Measurements from ENCODE around the gene LRRC51. TPM values are rescaled to one million over a fixed set of nuclear protein-coding genes. Genes with fewer than 3 reads are reported as not detected.

The LRRC51 gene
- total and polyA plus RNA-seq, 2 of the 4 experiments (the other 2 are of a cell fraction), result 5.3 to 5.6 TPM

DNA sequence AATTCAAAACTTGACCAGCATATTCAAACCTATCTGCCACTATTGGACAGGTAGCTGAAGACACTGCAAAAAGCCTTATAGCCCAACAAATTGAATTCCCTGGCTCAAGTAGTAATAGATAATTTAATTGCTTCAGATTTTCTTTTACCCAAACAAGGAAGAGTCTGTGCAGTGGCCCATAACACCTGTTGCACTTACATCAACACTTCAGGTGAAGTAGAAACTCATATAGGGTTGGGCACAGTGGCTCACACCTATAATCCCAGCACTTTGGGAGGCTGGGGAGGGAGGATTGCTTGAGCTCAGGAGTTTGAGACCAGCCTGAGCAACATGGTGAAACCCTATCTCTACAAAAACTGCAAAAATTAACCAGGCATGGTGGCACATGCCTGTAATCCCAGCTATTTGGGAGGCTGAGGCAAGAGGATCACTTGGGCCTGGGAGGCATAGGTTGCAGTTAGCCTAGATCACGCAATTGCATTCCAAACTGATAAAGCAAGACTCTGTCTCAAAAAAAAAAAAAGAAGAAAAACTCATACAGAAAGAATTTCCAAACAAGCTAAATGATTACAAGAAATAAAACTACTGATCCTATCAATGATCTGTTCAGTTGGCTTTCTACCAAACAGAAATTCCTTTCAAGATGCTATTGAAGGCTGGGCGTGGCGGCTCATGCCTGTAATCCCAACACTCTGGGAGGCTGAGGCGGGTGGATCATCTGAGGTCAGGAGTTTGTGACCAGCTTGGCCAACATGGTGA, 64.3 kb downstream of the LRRC51 start:
- ChIA-PET POLR2A (ENCODE audit: unreplicated experiment) (interaction anchor here (1.1 kb wide), 1 partner anchor 107 kb away, joined by 4 read pairs; no protein-coding TSS in a partner anchor), CTCF (interaction anchor here (0.6 to 2.2 kb wide), 11 partner anchors 12 to 287 kb away, joined by 3 to 21 read pairs (median 3); partner anchors contain the start of genes ANAPC15 and RNF121)
- dilution Hi-C loops (cut with HindIII; ENCODE audit: low sequenced_read_pairs, unreplicated experiment), result no loop called here
- ATAC-seq (ENCODE audit: low read depth), result peak; percentile 54
- peak overlapping the region; percentile 73 for H2BK20ac ChIP-seq (ENCODE audit: low read depth, low read length)
- peak overlapping the region; percentile 82 for H4K91ac ChIP-seq (ENCODE audit: insufficient read depth, low read depth, low read length)
- H3K79me1 ChIP-seq (ENCODE audit: low read depth in 1 of 2, low read length in 2 of 2), result no peaks in the 10 kb centered on the region
- H2BK120ac ChIP-seq (ENCODE audit: low read depth, low read length), result peak overlapping the region; percentile 94
- peaks cover 6% of the 10 kb centered on the region for H3K9me1 ChIP-seq (ENCODE audit: insufficient read depth, low read length)
- H3K56ac ChIP-seq (ENCODE audit: extremely low read depth, insufficient read depth, low read length), result peak overlapping the region; percentile 36; the same call in 1 of the 2 replicates
- H2BK15ac ChIP-seq (ENCODE audit: low read depth, low read length), result peak overlapping the region; percentile 76; the same call in 1 of the 3 replicates
- H3K27ac ChIP-seq (ENCODE audit: insufficient read depth, low read length), result peak overlapping the region; percentile 74; the same call in 1 of the 2 replicates
- peak overlapping the region; percentile 55 to 81; a peak in 3 of 4 replicates for H4K8ac ChIP-seq (ENCODE audit: low read depth in 2 of 2, low read length in 2 of 2)
- H3K9ac ChIP-seq (ENCODE audit: low read depth, low read length), result no peak overlapping the region
- H3K14ac ChIP-seq (replicated peaks; ENCODE audit: low read depth, low read length), result peak overlapping the region; percentile 43; the same call in 1 of the 2 replicates
- peak; percentile 87 for DNase-seq
- no peaks in the 10 kb centered on the region for H3K36me3 ChIP-seq (ENCODE audit: control insufficient read depth, insufficient read depth, low read length)
- no peaks in the 10 kb centered on the region for H3K9me3 ChIP-seq (ENCODE audit: control insufficient read depth, insufficient read depth, low read length)
- H4K20me1 ChIP-seq (ENCODE audit: insufficient read depth, low read length), result no peaks in the 10 kb centered on the region
- no peak overlapping the region for H3K4me3 ChIP-seq (ENCODE audit: insufficient read depth, low read depth, low read length)
- peak overlapping the region; percentile 64 for H4K5ac ChIP-seq (ENCODE audit: low read depth, low read length)
- H2BK5ac ChIP-seq (ENCODE audit: low read depth, low read length, poor library complexity, severe bottlenecking), result peak overlapping the region; percentile 84
- intact Hi-C loops (cut with micrococcal nuclease), result loop anchor here (1.0 to 2.0 kb wide), 2 partner anchors 64 to 120 kb away; partner anchors contain the start of genes LRRC51 and NUMA1
- no peak overlapping the region for H2AFZ ChIP-seq (replicated peaks; ENCODE audit: low read length, poor library complexity)
- H2AK9ac ChIP-seq (replicated peaks; ENCODE audit: low read depth, low read length, poor library complexity), result no peak overlapping the region
- H3K4me2 ChIP-seq (ENCODE audit: low read depth, low read length), result no peak overlapping the region
- no peaks in the 10 kb centered on the region for H3K27me3 ChIP-seq (ENCODE audit: control insufficient read depth, insufficient read depth, low read length)
- peak overlapping the region; percentile 82 for H3K4ac ChIP-seq (ENCODE audit: low read depth, low read length)
- in situ Hi-C loops (cut with MboI; ENCODE audit: low sequenced_read_pairs), result no loop called here
- WGBS, 2 experiments (ENCODE audit: extremely low coverage in 2 of 2, insufficient read length in 1 of 2), result 60% methylated on average over 1 of the region's 4 CpGs; no CpG with 5 or more reads in 1 of the 2 experiments
- H2AK5ac ChIP-seq (ENCODE audit: low read depth, low read length), result 0 out of 2 replicates have a peak overlapping the region, but pooled peaks have one; percentile 38
- TF ChIP-seq, protein P1, sequence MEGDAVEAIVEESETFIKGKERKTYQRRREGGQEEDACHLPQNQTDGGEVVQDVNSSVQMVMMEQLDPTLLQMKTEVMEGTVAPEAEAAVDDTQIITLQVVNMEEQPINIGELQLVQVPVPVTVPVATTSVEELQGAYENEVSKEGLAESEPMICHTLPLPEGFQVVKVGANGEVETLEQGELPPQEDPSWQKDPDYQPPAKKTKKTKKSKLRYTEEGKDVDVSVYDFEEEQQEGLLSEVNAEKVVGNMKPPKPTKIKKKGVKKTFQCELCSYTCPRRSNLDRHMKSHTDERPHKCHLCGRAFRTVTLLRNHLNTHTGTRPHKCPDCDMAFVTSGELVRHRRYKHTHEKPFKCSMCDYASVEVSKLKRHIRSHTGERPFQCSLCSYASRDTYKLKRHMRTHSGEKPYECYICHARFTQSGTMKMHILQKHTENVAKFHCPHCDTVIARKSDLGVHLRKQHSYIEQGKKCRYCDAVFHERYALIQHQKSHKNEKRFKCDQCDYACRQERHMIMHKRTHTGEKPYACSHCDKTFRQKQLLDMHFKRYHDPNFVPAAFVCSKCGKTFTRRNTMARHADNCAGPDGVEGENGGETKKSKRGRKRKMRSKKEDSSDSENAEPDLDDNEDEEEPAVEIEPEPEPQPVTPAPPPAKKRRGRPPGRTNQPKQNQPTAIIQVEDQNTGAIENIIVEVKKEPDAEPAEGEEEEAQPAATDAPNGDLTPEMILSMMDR (conservative IDR thresholded peaks at IDR 0.05; ENCODE audit: low read depth, low read length), result no peak
- peak; percentile 76 for TF ChIP-seq CEBPB (IDR thresholded peaks at IDR 0.05; ENCODE audit: low read depth, low read length)
- peak overlapping the region; percentile 45 for H3K18ac ChIP-seq (ENCODE audit: low read depth, low read length)
- BruUV-seq (replicated peaks), result no TSS peak
- peak overlapping the region; percentile 44; the same call in 1 of the 2 replicates for H3K23ac ChIP-seq (ENCODE audit: low read depth, low read length)
- H3K4me1 ChIP-seq (ENCODE audit: control insufficient read depth, insufficient read depth, low read length), result peaks cover 9% of the 10 kb centered on the region; the same call in 1 of the 2 replicates

Small RNA genes lying within 50 kb of the gene (microRNA-seq; reads per million reads assigned to microRNA genes)
- gene MIR3165 (ENCODE audit: insufficient read depth in 1 of 2, insufficient read length in 1 of 2, unreplicated experiment in 1 of 2) (0 reads per million in 2 experiments), gene RNU6-72P (ENCODE audit: insufficient read depth, insufficient read length) (not detected)

Small RNA genes lying within 50 kb of the gene (small RNA-seq; reads per million reads assigned to genes)
- gene MIR3165 (0 to 1.2 (median 0) reads per million in 5 experiments), gene RNU6-72P (0 reads per million in 5 experiments)

Other genes starting within 250 kb of the LRRC51 start
- gene DEFB108B, start 247.7 kb upstream of the LRRC51 start, total RNA-seq (2012; rRNA removed), result not detected in 2 replicates
- not detected in 2 replicates for gene DEFB108B, start 247.7 kb upstream of the LRRC51 start, polyA plus RNA-seq (2012; rRNA removed)
- gene DEFB131B, start 202.4 kb upstream of the LRRC51 start, total RNA-seq (2012; rRNA removed), result not detected in 2 replicates
- gene DEFB131B, start 202.4 kb upstream of the LRRC51 start, polyA plus RNA-seq (2012; rRNA removed), result not detected in 2 replicates
- gene XNDC1N, start 152.3 kb upstream of the LRRC51 start, total RNA-seq (2012; rRNA removed), result 7.2 and 8.8 TPM in 2 replicates
- gene XNDC1N, start 152.3 kb upstream of the LRRC51 start, polyA plus RNA-seq (2012; rRNA removed), result 2.0 and 2.5 TPM in 2 replicates
- 65.8 and 88.7 TPM in 2 replicates for gene RNF121, start 151.8 kb upstream of the LRRC51 start, total RNA-seq (2012; rRNA removed)
- 43.0 and 43.4 TPM in 2 replicates for gene RNF121, start 151.8 kb upstream of the LRRC51 start, polyA plus RNA-seq (2012; rRNA removed)
- gene IL18BP, start 81.9 kb upstream of the LRRC51 start, total RNA-seq (2012; rRNA removed), result 0.83 and 0.90 TPM in 2 replicates
- 3.2 and 3.7 TPM in 2 replicates for gene IL18BP, start 81.9 kb upstream of the LRRC51 start, polyA plus RNA-seq (2012; rRNA removed)
- 56.7 and 61.7 TPM in 2 replicates for gene NUMA1, start 308 bp upstream of the LRRC51 start, total RNA-seq (2012; rRNA removed)
- gene NUMA1, start 308 bp upstream of the LRRC51 start, polyA plus RNA-seq (2012; rRNA removed), result 97.0 and 107 TPM in 2 replicates
- 118 and 137 TPM in 2 replicates for gene LAMTOR1, start 22.4 kb downstream of the LRRC51 start, total RNA-seq (2012; rRNA removed)
- gene LAMTOR1, start 22.4 kb downstream of the LRRC51 start, polyA plus RNA-seq (2012; rRNA removed), result 126 and 131 TPM in 2 replicates
- gene TOMT, start 25.1 kb downstream of the LRRC51 start, total RNA-seq (2012; rRNA removed), result not detected in 2 replicates
- gene TOMT, start 25.1 kb downstream of the LRRC51 start, polyA plus RNA-seq (2012; rRNA removed), result not detected in 2 replicates
- 66.3 and 108 TPM in 2 replicates for gene ANAPC15, start 31.8 kb downstream of the LRRC51 start, total RNA-seq (2012; rRNA removed)
- 78.7 and 84.2 TPM in 2 replicates for gene ANAPC15, start 31.8 kb downstream of the LRRC51 start, polyA plus RNA-seq (2012; rRNA removed)
- gene FOLR3, start 54.9 kb downstream of the LRRC51 start, total RNA-seq (2012; rRNA removed), result 0.36 TPM in 1 of 2 replicates, not detected in the other
- 0.27 and 0.29 TPM in 2 replicates for gene FOLR3, start 54.9 kb downstream of the LRRC51 start, polyA plus RNA-seq (2012; rRNA removed)
- gene FOLR1, start 111.3 kb downstream of the LRRC51 start, total RNA-seq (2012; rRNA removed), result not detected in 2 replicates
- 0.24 and 0.29 TPM in 2 replicates for gene FOLR1, start 111.3 kb downstream of the LRRC51 start, polyA plus RNA-seq (2012; rRNA removed)
- not detected in 2 replicates for gene FOLR2, start 135.9 kb downstream of the LRRC51 start, total RNA-seq (2012; rRNA removed)
- not detected in 2 replicates for gene FOLR2, start 135.9 kb downstream of the LRRC51 start, polyA plus RNA-seq (2012; rRNA removed)
- 26.9 and 27.4 TPM in 2 replicates for gene INPPL1, start 143.9 kb downstream of the LRRC51 start, total RNA-seq (2012; rRNA removed)
- 105 and 120 TPM in 2 replicates for gene INPPL1, start 143.9 kb downstream of the LRRC51 start, polyA plus RNA-seq (2012; rRNA removed)
- not detected in 2 replicates for gene PHOX2A, start 163.3 kb downstream of the LRRC51 start, total RNA-seq (2012; rRNA removed)
- not detected in 2 replicates for gene PHOX2A, start 163.3 kb downstream of the LRRC51 start, polyA plus RNA-seq (2012; rRNA removed)